A549 (cell line): ENCODE measurements around the gene SIRPA.

Experiments used
- KDM1A ChIP-seq: fragments of 200-600 bp; sonication (generic); IDR thresholded peaks from 2 replicates; pipeline ENCODE4 v1.6.1; 2016; ENCODE audit warnings: low read depth, mild to moderate bottlenecking
- REST ChIP-seq: fragments of 200-600 bp; sonication (generic); IDR thresholded peaks from 2 replicates; pipeline ENCODE4 v1.6.1; 2016; ENCODE audit warnings: antibody characterized with exemption, mild to moderate bottlenecking, moderate library complexity

GRCh38 chr20:1968964-1969363 is 73.8 kb downstream of the SIRPA start:
- TF ChIP-seq REST, result no peak
- no peak for TF ChIP-seq KDM1A
